Measurements from ENCODE around the gene VPS29.
A peak's percentile ranks its signal among the peaks of the same experiment; 100 is the strongest.

The VPS29 gene

GRCh38 chr12:110501752-110502738 lies at the start of gene VPS29, which contains the start of gene RAD9B:
VPS29 (minus strand) TSS chr12:110502111; CDS start chr12:110502051, 60 bp downstream.
RAD9B (plus strand) TSS chr12:110502331; CDS start chr12:110502338, 7 bp downstream.
- H3K4me3 ChIP-seq (IDR thresholded peaks at IDR 0.05; ENCODE audit: insufficient read depth, low read depth, low read length) = no peak within 1 kb of the TSS
- H3K4me2 ChIP-seq = peak within 1 kb of the TSS; percentile 48
- peak within 1 kb of the TSS; percentile 57 for H3K27ac ChIP-seq
- peak within 1 kb of the TSS; percentile 69; the same call in 1 of the 2 replicates for H3K9ac ChIP-seq
- H2AFZ ChIP-seq (ENCODE audit: low read depth) = peak within 1 kb of the TSS; percentile 69
- H4K20me1 ChIP-seq (ENCODE audit: insufficient read depth) = no peaks in the 10 kb centered on the region
- H3K4me1 ChIP-seq (ENCODE audit: low read depth, poor library complexity, severe bottlenecking) = peaks cover 19% of the 10 kb centered on the region
- peaks cover 25% of the 10 kb centered on the region; the same call in 1 of the 2 replicates for H3K79me2 ChIP-seq (ENCODE audit: insufficient read depth, low read depth)
- no peak for TF ChIP-seq CTCF (conservative IDR thresholded peaks at IDR 0.05; ENCODE audit: low read depth, low read length)
- H3K27me3 ChIP-seq (ENCODE audit: insufficient read depth, low read depth) = no peaks in the 10 kb centered on the region
- H3K36me3 ChIP-seq (ENCODE audit: insufficient read depth) = no peaks in the 10 kb centered on the region

GRCh38 chr12:110550981-110551380 lies 49.1 kb upstream of the VPS29 start:
- Histone ChIP-seq H3K27ac (no peak overlapping the region), H3K4me1 (ENCODE audit: low read depth, poor library complexity, severe bottlenecking) (peaks cover 14% of the 10 kb centered on the region), H3K27me3 (ENCODE audit: insufficient read depth, low read depth) (no peaks in the 10 kb centered on the region), H3K79me2 (ENCODE audit: insufficient read depth, low read depth) (peaks cover 25% of the 10 kb centered on the region; the same call in 1 of the 2 replicates), H3K4me3 (IDR thresholded peaks at IDR 0.05; ENCODE audit: insufficient read depth, low read depth, low read length) (no peak overlapping the region), H3K36me3 (ENCODE audit: insufficient read depth) (no peaks in the 10 kb centered on the region), H4K20me1 (ENCODE audit: insufficient read depth) (no peaks in the 10 kb centered on the region), H3K4me2 (no peak overlapping the region), H3K9ac (no peak overlapping the region), H2AFZ (ENCODE audit: low read depth) (no peak overlapping the region)
- TF ChIP-seq CTCF (conservative IDR thresholded peaks at IDR 0.05; ENCODE audit: low read depth, low read length) = no peak

- Histone ChIP-seq H2AFZ (ENCODE audit: low read depth) (no peak overlapping the region), H3K9ac (no peak overlapping the region), H3K4me1 (ENCODE audit: low read depth, poor library complexity, severe bottlenecking) (peaks cover 14% of the 10 kb centered on the region), H3K4me2 (no peak overlapping the region), H4K20me1 (ENCODE audit: insufficient read depth) (no peaks in the 10 kb centered on the region), H3K27ac (no peak overlapping the region), H3K79me2 (ENCODE audit: insufficient read depth, low read depth) (peaks cover 12% of the 10 kb centered on the region; the same call in 1 of the 2 replicates), H3K36me3 (ENCODE audit: insufficient read depth) (no peaks in the 10 kb centered on the region), H3K4me3 (IDR thresholded peaks at IDR 0.05; ENCODE audit: insufficient read depth, low read depth, low read length) (no peak overlapping the region), H3K27me3 (ENCODE audit: insufficient read depth, low read depth) (no peaks in the 10 kb centered on the region)
- TF ChIP-seq CTCF (conservative IDR thresholded peaks at IDR 0.05; ENCODE audit: low read depth, low read length) = no peak
Measured at GRCh38 chr12:110549716-110550115, 47.8 kb upstream of the VPS29 start.

GRCh38 chr12:110548678-110549077 lies 46.8 kb upstream of the VPS29 start:
- Histone ChIP-seq H4K20me1 (ENCODE audit: insufficient read depth) (no peaks in the 10 kb centered on the region), H3K27me3 (ENCODE audit: insufficient read depth, low read depth) (no peaks in the 10 kb centered on the region), H3K4me3 (IDR thresholded peaks at IDR 0.05; ENCODE audit: insufficient read depth, low read depth, low read length) (no peak overlapping the region), H3K27ac (no peak overlapping the region), H3K79me2 (ENCODE audit: insufficient read depth, low read depth) (peaks cover 9% of the 10 kb centered on the region; the same call in 1 of the 2 replicates), H3K36me3 (ENCODE audit: insufficient read depth) (no peaks in the 10 kb centered on the region), H3K4me2 (no peak overlapping the region), H3K4me1 (ENCODE audit: low read depth, poor library complexity, severe bottlenecking) (peaks cover 14% of the 10 kb centered on the region), H3K9ac (no peak overlapping the region), H2AFZ (ENCODE audit: low read depth) (no peak overlapping the region)
- TF ChIP-seq CTCF (conservative IDR thresholded peaks at IDR 0.05; ENCODE audit: low read depth, low read length) = no peak

All from KMS-11 (cell line).